Measurements from ENCODE around the gene PDE6D. TPM values are rescaled to one million over a fixed set of nuclear protein-coding genes. Genes with fewer than 3 reads are reported as not detected.

Gene PDE6D
- total and polyA plus RNA-seq, 2 experiments from 2014 or later, result 35.2 to 55.6 TPM

GRCh38 chr2:231807020-231807419, 25.9 kb upstream of the PDE6D start:
- no peak overlapping the region for H3K4me3 ChIP-seq
- H3K9me3 Mint-ChIP-seq, result no peaks in the 10 kb centered on the region
- no peaks in the 10 kb centered on the region for H3K9me2 ChIP-seq (ENCODE audit: insufficient read depth)
- TF ChIP-seq CTCF (conservative IDR thresholded peaks at IDR 0.05; ENCODE audit: low read depth in 2 of 2) (no peak), ETS1 (IDR thresholded peaks at IDR 0.05) (no peak), CREB1 (CRISPR knock-in tag; IDR thresholded peaks at IDR 0.05; ENCODE audit: low read depth) (no peak), NANOG (IDR thresholded peaks at IDR 0.05; ENCODE audit: borderline replicate concordance) (no peak), POLR2AphosphoS5 (IDR thresholded peaks at IDR 0.05; ENCODE audit: low read depth) (no peak), ZNF462 (CRISPR knock-in tag; IDR thresholded peaks at IDR 0.05) (no peak), EZH2 (IDR thresholded peaks at IDR 0.05; ENCODE audit: low read depth, unreplicated experiment) (no peak), REST (IDR thresholded peaks at IDR 0.05; ENCODE audit: unreplicated experiment) (no peak), ZNF331 (CRISPR knock-in tag; IDR thresholded peaks at IDR 0.05; ENCODE audit: low read depth) (no peak), STAT1 (IDR thresholded peaks at IDR 0.05; ENCODE audit: unreplicated experiment) (no peak), EZH2phosphoT487 (IDR thresholded peaks at IDR 0.05; ENCODE audit: unreplicated experiment) (no peak), ZNF114 (CRISPR knock-in tag; IDR thresholded peaks at IDR 0.05) (no peak), JUNB (IDR thresholded peaks at IDR 0.05; ENCODE audit: unreplicated experiment) (no peak)
- ATAC-seq (no peak), DNase-seq (ENCODE audit: low spot score) (no peak)
- no peaks in the 10 kb centered on the region for H3K27me3 ChIP-seq (ENCODE audit: insufficient read depth)
- peaks cover 10% of the 10 kb centered on the region for H3K4me1 Mint-ChIP-seq
- peaks cover 5% of the 10 kb centered on the region; the same call in 1 of the 2 replicates for H3K79me2 ChIP-seq (replicated peaks; ENCODE audit: insufficient read depth)
- H2AFZ ChIP-seq, result no peak overlapping the region
- H3K27ac ChIP-seq (ENCODE audit: low read depth), result no peak overlapping the region
- no peak overlapping the region for H3K4me3 Mint-ChIP-seq
- H3K4me2 ChIP-seq, result no peak overlapping the region
- H4K20me1 ChIP-seq (replicated peaks; ENCODE audit: insufficient read depth), result peaks cover 13% of the 10 kb centered on the region
- peaks cover 3% of the 10 kb centered on the region for H3K27me3 Mint-ChIP-seq (ENCODE audit: insufficient read depth, low read depth, poor library complexity)
- no peaks in the 10 kb centered on the region for H3F3A ChIP-seq (replicated peaks; ENCODE audit: low read depth)
- peaks cover 16% of the 10 kb centered on the region for H3K36me3 ChIP-seq (ENCODE audit: insufficient read depth)
- 0 out of 2 replicates have a peak, but pooled peaks cover 4% of the 10 kb centered on the region for H3K4me1 ChIP-seq (ENCODE audit: insufficient read depth)
- peaks cover 38% of the 10 kb centered on the region for H3K36me3 Mint-ChIP-seq (ENCODE audit: low read depth)
- no peak overlapping the region for H3K27ac Mint-ChIP-seq

Data from GM23338 (cell line).